ENCODE data around the gene NID1.

NID1 gene

DNA sequence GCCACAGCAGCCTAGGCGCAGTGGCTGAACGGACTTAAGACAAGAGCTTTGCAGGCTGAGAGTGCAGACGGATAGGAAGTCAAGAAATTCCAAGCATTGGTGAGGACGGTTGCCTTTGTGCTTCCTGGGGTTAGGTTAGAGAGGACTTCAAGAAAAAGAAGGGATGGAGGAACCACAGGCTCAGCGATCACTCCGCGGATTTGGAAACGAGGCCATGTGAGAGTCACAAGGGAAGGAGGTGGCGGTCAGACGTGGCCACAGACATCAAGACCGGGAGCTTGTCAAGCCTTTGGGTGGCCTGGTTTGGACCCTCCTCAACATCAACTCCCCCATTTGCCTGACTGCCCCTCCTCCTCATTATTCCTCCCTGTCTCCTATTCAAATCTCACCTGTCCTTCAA lies 62.3 kb downstream of the NID1 start:
- no peak overlapping the region for H3K4me2 ChIP-seq (ENCODE audit: insufficient read depth, low read length)
- no peak for DNase-seq

DNA sequence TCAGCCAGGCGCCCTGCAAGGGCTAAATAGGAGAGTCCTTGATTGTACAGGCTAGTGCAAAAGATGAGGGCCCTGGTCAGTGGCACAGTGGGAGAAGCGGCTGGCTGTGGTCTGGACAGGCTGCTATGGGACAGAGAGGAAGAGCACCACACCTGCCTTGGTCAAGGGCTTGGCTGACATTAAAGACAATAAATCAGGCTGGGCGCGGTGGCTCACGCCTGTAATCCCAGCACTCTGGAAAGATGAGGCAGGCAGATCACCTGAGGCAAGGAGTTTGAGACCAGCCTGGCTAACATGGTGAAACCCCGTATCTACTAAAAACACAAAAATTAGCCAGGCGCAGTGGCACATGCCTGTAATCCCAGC lies 62.9 kb downstream of the NID1 start:
- H4K20me1 ChIP-seq (ENCODE audit: insufficient read depth, low read length) = no peaks in the 10 kb centered on the region
- H3K27me3 ChIP-seq (ENCODE audit: insufficient read depth, low read length, poor library complexity) = peaks cover 4% of the 10 kb centered on the region
- no peak overlapping the region for H3K9ac ChIP-seq (ENCODE audit: low read depth, low read length)
- no peaks in the 10 kb centered on the region for H3K4me1 ChIP-seq (ENCODE audit: insufficient read depth, low read length)
- no peaks in the 10 kb centered on the region for H3K36me3 ChIP-seq (ENCODE audit: insufficient read depth, low read length)
- DNase-seq (no peak), ATAC-seq (ENCODE audit: insufficient read depth, low read depth) (no peak)
- TF ChIP-seq, protein P1, sequence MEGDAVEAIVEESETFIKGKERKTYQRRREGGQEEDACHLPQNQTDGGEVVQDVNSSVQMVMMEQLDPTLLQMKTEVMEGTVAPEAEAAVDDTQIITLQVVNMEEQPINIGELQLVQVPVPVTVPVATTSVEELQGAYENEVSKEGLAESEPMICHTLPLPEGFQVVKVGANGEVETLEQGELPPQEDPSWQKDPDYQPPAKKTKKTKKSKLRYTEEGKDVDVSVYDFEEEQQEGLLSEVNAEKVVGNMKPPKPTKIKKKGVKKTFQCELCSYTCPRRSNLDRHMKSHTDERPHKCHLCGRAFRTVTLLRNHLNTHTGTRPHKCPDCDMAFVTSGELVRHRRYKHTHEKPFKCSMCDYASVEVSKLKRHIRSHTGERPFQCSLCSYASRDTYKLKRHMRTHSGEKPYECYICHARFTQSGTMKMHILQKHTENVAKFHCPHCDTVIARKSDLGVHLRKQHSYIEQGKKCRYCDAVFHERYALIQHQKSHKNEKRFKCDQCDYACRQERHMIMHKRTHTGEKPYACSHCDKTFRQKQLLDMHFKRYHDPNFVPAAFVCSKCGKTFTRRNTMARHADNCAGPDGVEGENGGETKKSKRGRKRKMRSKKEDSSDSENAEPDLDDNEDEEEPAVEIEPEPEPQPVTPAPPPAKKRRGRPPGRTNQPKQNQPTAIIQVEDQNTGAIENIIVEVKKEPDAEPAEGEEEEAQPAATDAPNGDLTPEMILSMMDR (IDR thresholded peaks at IDR 0.05; ENCODE audit: borderline replicate concordance, extremely low read depth, low read length, poor library complexity, severe bottlenecking) = no peak
- no peak overlapping the region for H3K4me2 ChIP-seq (ENCODE audit: insufficient read depth, low read length)
- H2AFZ ChIP-seq (ENCODE audit: low read depth, low read length) = no peak overlapping the region
- no peaks in the 10 kb centered on the region for H3K9me3 ChIP-seq (ENCODE audit: insufficient read depth, low read length, severe bottlenecking)
- H3K4me3 ChIP-seq (ENCODE audit: low read depth in 1 of 2, low read length in 2 of 2) = no peak overlapping the region
- no peak overlapping the region for H3K27ac ChIP-seq (ENCODE audit: low read length)
- H3K79me2 ChIP-seq (ENCODE audit: insufficient read depth, low read length) = no peaks in the 10 kb centered on the region

More for the DNA sequence above, 62.3 kb downstream of the NID1 start:
- no peaks in the 10 kb centered on the region for H3K4me1 ChIP-seq (ENCODE audit: insufficient read depth, low read length)
- H4K20me1 ChIP-seq (ENCODE audit: insufficient read depth, low read length) = no peaks in the 10 kb centered on the region
- no peaks in the 10 kb centered on the region for H3K9me3 ChIP-seq (ENCODE audit: insufficient read depth, low read length, severe bottlenecking)
- no peak overlapping the region for H3K4me3 ChIP-seq (ENCODE audit: low read depth in 1 of 2, low read length in 2 of 2)
- H3K79me2 ChIP-seq (ENCODE audit: insufficient read depth, low read length) = no peaks in the 10 kb centered on the region
- H3K27ac ChIP-seq (ENCODE audit: low read length) = no peak overlapping the region
- ATAC-seq (ENCODE audit: insufficient read depth, low read depth) = no peak
- TF ChIP-seq, protein P1 (IDR thresholded peaks at IDR 0.05; ENCODE audit: borderline replicate concordance, extremely low read depth, low read length, poor library complexity, severe bottlenecking) = no peak
- TF ChIP-seq EZH2 (IDR thresholded peaks at IDR 0.05; ENCODE audit: borderline replicate concordance, low read depth, low read length, severe bottlenecking) = no peak
- no peaks in the 10 kb centered on the region for H3K36me3 ChIP-seq (ENCODE audit: insufficient read depth, low read length)
- no peak overlapping the region for H3K9ac ChIP-seq (ENCODE audit: low read depth, low read length)
- peaks cover 4% of the 10 kb centered on the region for H3K27me3 ChIP-seq (ENCODE audit: insufficient read depth, low read length, poor library complexity)
- H2AFZ ChIP-seq (ENCODE audit: low read depth, low read length) = no peak overlapping the region

DNA sequence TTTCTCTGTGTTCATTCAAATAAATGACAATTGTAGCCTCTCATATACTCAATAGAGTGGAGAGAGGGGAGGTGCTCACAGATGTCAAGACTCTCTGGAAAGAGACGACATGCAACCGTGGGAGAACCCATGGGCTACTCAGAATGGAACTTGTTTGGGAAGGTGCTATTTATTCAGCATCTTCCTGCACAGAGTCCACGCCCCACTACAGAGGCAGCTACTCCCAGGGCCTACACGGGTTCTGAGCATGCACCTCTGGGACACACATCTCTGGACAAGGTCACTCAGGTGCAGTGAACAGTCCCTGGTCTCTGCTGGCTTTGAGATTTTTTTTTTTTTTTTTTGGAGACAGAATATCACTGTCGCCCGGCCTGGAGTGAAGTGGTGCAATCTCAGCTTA lies 64.1 kb downstream of the NID1 start:
- Histone ChIP-seq H3K4me3 (ENCODE audit: low read depth in 1 of 2, low read length in 2 of 2) (no peak overlapping the region), H4K20me1 (ENCODE audit: insufficient read depth, low read length) (no peaks in the 10 kb centered on the region), H3K36me3 (ENCODE audit: insufficient read depth, low read length) (no peaks in the 10 kb centered on the region), H3K9ac (ENCODE audit: low read depth, low read length) (no peak overlapping the region), H3K79me2 (ENCODE audit: insufficient read depth, low read length) (no peaks in the 10 kb centered on the region), H3K4me2 (ENCODE audit: insufficient read depth, low read length) (no peak overlapping the region), H3K27me3 (ENCODE audit: insufficient read depth, low read length, poor library complexity) (peaks cover 3% of the 10 kb centered on the region), H3K9me3 (ENCODE audit: insufficient read depth, low read length, severe bottlenecking) (no peaks in the 10 kb centered on the region), H3K27ac (ENCODE audit: low read length) (no peak overlapping the region), H2AFZ (ENCODE audit: low read depth, low read length) (no peak overlapping the region), H3K4me1 (ENCODE audit: insufficient read depth, low read length) (no peaks in the 10 kb centered on the region)
- TF ChIP-seq, protein P1 (IDR thresholded peaks at IDR 0.05; ENCODE audit: borderline replicate concordance, extremely low read depth, low read length, poor library complexity, severe bottlenecking) = no peak
- no peak for TF ChIP-seq EZH2 (IDR thresholded peaks at IDR 0.05; ENCODE audit: borderline replicate concordance, low read depth, low read length, severe bottlenecking)
- ATAC-seq (ENCODE audit: insufficient read depth, low read depth) (no peak), DNase-seq (no peak)
